T-cell (primary cell): ENCODE measurements around the gene NR5A1. TPM values are rescaled to one million over a fixed set of nuclear protein-coding genes. Genes with fewer than 3 reads are reported as not detected.

Source experiments
- ATAC-seq, 4 experiments: fragments of 200-7000 bp in 3 of 4; fragments of 150-1000 bp in 1 of 4; cut with Tn5 transposase; replicated peaks in 1 of 4; 1 replicate in 3 of 4; 2 replicates in 1 of 4; pipeline ENCODE4 v1.10.0; 2021; ENCODE audit warnings: moderate library complexity in 3 of 4, mild to moderate bottlenecking in 2 of 4, moderate number of reproducible peaks in 1 of 4
- CTCF ChIA-PET, 2 donors: fragments of 300-600 bp; sonication (Branson Sonifier 250); formaldehyde crosslinking; loops; one replicate each; lab custom pipeline; 2022; ENCODE audit warnings: antibody characterized with exemption in 2 of 2; lab: Charles Lee
- POLR2A ChIA-PET, 2 donors: fragments of 300-600 bp; sonication (Branson Sonifier 250); formaldehyde crosslinking; loops; one replicate each; lab custom pipeline; 2022; ENCODE audit warnings: antibody characterized with exemption in 2 of 2; lab: Charles Lee
- DNase-seq, 35 experiments: peaks; one replicate each; pipeline versions ENCODE4 v3.0.0 to v3.0.0-alpha.2; 2013 to 2023
- H3K27ac ChIP-seq: one replicate; pipeline ENCODE4 v1.5.1; 2013; ENCODE audit warnings: low read length
- H3K27me3 ChIP-seq, 2 experiments: replicated peaks in 1 of 2; 1 replicate in 1 of 2; 2 replicates in 1 of 2; pipeline versions ENCODE4 v1.6.1 to v1.7.0; 2013; ENCODE audit warnings: low read length in 1 of 2, mixed read lengths in 1 of 2; ENCODE audit not compliant: control insufficient read depth in 2 of 2, insufficient read depth in 2 of 2; ENCODE audit errors: extremely low read depth in 1 of 2
- H3K36me3 ChIP-seq, 2 donors: 1 replicate in 1 of 2; 2 replicates in 1 of 2; pipeline versions ENCODE4 v1.6.1 to v1.7.0; 2013; ENCODE audit warnings: low read length in 1 of 2; ENCODE audit not compliant: control insufficient read depth in 2 of 2, insufficient read depth in 1 of 2; ENCODE audit errors: extremely low read depth in 1 of 2
- H3K4me1 ChIP-seq, 2 experiments: 1 replicate in 1 of 2; 2 replicates in 1 of 2; pipeline versions ENCODE4 v1.6.1 to v1.7.0; 2013; ENCODE audit warnings: low read length in 2 of 2, mixed read lengths in 1 of 2; ENCODE audit not compliant: insufficient read depth in 2 of 2, control insufficient read depth in 1 of 2; ENCODE audit errors: extremely low read depth in 1 of 2
- H3K4me3 ChIP-seq, 2 donors: 1 replicate in 1 of 2; 2 replicates in 1 of 2; pipeline versions ENCODE4 v1.5.1 to v1.7.0; 2013; ENCODE audit warnings: mild to moderate bottlenecking in 2 of 2, low read length in 1 of 2, moderate library complexity in 1 of 2; ENCODE audit not compliant: control insufficient read depth in 1 of 2; ENCODE audit errors: extremely low read depth in 1 of 2
- H3K9me3 ChIP-seq: 2 replicates; pipeline ENCODE4 v1.7.0; 2013
- H3K27ac Mint-ChIP-seq, 2 donors: one replicate each; pipeline ENCODE4 v1.8.0; 2020 to 2021; ENCODE audit warnings: mild to moderate bottlenecking in 2 of 2, mixed read lengths in 2 of 2
- H3K27me3 Mint-ChIP-seq, 2 donors: one replicate each; pipeline ENCODE4 v1.8.0; 2021 to 2022; ENCODE audit warnings: mixed read lengths in 2 of 2
- H3K36me3 Mint-ChIP-seq: one replicate; pipeline ENCODE4 v1.8.0; 2021; ENCODE audit warnings: mixed read lengths
- H3K4me1 Mint-ChIP-seq, 3 donors: one replicate each; pipeline ENCODE4 v1.8.0; 2020 to 2022; ENCODE audit warnings: mixed read lengths in 3 of 3, mild to moderate bottlenecking in 1 of 3
- H3K4me3 Mint-ChIP-seq, 3 donors: one replicate each; pipeline ENCODE4 v1.8.0; 2020 to 2022; ENCODE audit warnings: mild to moderate bottlenecking in 3 of 3, mixed read lengths in 3 of 3, moderate library complexity in 3 of 3
- H3K9me3 Mint-ChIP-seq, 3 donors: one replicate each; pipeline ENCODE4 v1.8.0; 2020 to 2022; ENCODE audit warnings: mixed read lengths in 3 of 3
- WGBS: methylation state at CpG from one replicate; pipeline ENCODE4 v1.1.5; 2013; ENCODE audit warnings: missing lambda C conversion rate; ENCODE audit not compliant: insufficient coverage; 5-methylcytosine and 5-hydroxymethylcytosine counted together
- total RNA-seq, 35 experiments: library from RNA in 6 of 35; stranded (reverse) in 6 of 35; fragments of 120-200 nt in 1 of 35; gene quantifications; one replicate each; pipeline versions ENCODE4 v1.2.1 to v1.2.4 and lab custom pipeline; 2013 to 2026

The NR5A1 gene
- total RNA-seq, 5 donors from 2014 or later (not counting 1 experiment from before 2014, with no cell fraction given) = 0.19 to 0.30 (median 0.29) TPM; not detected in 2

DNA sequence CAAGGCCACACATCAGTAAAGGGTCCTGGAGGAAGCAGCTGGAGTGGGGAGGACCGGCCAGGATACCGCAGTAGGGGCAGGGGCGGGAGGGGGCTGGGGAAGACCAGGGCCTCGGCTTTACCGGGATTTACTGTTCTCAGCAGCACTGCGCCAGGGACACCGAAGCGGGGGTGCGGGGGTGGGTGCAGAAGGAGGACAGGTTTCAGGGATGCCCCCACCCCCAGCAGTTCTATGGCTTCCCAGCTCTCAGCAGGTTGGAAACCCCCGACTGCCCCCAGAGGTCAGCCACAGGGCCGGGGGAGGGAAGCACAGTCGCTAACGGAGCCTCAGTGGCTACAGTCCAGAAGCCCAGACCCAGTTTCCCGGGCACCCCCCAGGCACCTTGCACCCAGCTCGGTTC, 21.3 kb downstream of the NR5A1 start:
- no peaks in the 10 kb centered on the region for H3K36me3 ChIP-seq
- POLR2A ChIA-PET = interaction anchor here in 1 of 2 donors (0.6 kb wide), 1 partner anchor 60 kb away, joined by 3 read pairs; no protein-coding TSS in a partner anchor
- peaks cover 0 to 25% of the 10 kb centered on the region in 2 experiments for H3K27me3 ChIP-seq
- no peak overlapping the region for H3K4me3 Mint-ChIP-seq
- no peak for DNase-seq
- H3K27ac Mint-ChIP-seq = no peak overlapping the region
- no peaks in the 10 kb centered on the region for H3K4me1 ChIP-seq
- no peak for ATAC-seq
- CTCF ChIA-PET = no interaction called here
- H3K9me3 ChIP-seq = no peaks in the 10 kb centered on the region
- H3K4me3 ChIP-seq = no peak overlapping the region
- H3K9me3 Mint-ChIP-seq = no peaks in the 10 kb centered on the region
- WGBS = 76% methylated on average over 8 of the region's 15 CpGs
- H3K27ac ChIP-seq = no peak overlapping the region
- no peaks in the 10 kb centered on the region for H3K36me3 Mint-ChIP-seq
- H3K4me1 Mint-ChIP-seq = no peaks in the 10 kb centered on the region
- H3K27me3 Mint-ChIP-seq = peaks cover 3 to 5% of the 10 kb centered on the region in 2 donors

DNA sequence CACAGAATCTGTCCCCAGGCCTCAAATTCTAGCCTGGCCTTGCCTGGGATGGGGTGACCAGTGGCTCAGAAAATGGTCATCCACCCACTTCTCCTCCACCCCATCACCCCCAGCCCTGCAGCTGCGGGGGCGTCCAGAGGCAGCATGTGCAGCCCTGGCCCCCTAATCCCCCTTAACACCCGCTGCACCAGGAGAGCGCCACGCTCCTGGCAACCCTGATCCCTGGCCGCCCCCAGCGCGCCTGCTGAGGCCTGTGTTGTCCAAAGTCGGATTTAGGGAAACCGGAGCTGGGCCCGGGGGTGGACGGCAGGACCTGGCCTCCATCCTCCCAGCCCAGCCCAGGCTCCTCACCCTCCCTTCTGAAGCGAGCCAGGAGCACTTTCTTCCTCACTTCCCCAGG, 22.0 kb downstream of the NR5A1 start:
- CTCF ChIA-PET = no interaction called here
- no peak for ATAC-seq
- no peak overlapping the region for H3K27ac Mint-ChIP-seq
- Histone ChIP-seq H3K27ac (no peak overlapping the region), H3K9me3 (no peaks in the 10 kb centered on the region), H3K27me3 (peaks cover 0 to 29% of the 10 kb centered on the region in 2 experiments), H3K4me3 (no peak overlapping the region), H3K36me3 (no peaks in the 10 kb centered on the region), H3K4me1 (no peaks in the 10 kb centered on the region)
- H3K27me3 Mint-ChIP-seq = peaks cover 6% of the 10 kb centered on the region in 2 donors
- H3K4me3 Mint-ChIP-seq = no peak overlapping the region
- 94% methylated on average over 10 of the region's 13 CpGs for WGBS
- no peaks in the 10 kb centered on the region for H3K9me3 Mint-ChIP-seq
- no peaks in the 10 kb centered on the region for H3K4me1 Mint-ChIP-seq
- DNase-seq = no peak
- POLR2A ChIA-PET = interaction anchor here in 1 of 2 donors (0.6 kb wide), 1 partner anchor 60 kb away, joined by 3 read pairs; no protein-coding TSS in a partner anchor
- no peaks in the 10 kb centered on the region for H3K36me3 Mint-ChIP-seq

DNA sequence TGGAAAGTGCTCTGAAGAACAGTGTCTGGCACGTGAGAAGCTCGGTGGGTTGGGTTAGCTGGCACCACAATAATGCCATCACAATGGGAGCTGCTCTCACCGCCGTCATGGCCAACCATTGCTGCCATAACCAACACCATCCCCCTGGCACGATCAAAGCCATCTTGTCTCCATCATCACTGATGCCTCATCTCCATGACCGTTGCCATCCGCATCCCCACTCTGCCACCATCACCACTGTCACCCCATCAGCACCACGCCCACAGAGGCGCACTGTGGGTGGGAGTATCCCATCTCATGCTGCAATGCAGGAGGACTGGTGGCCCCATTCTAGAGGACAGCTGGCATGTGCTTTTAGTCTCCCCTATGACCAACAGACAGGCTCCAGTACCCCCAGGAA, 23.7 kb downstream of the NR5A1 start:
- Histone ChIP-seq H3K9me3 (no peaks in the 10 kb centered on the region), H3K4me1 (no peaks in the 10 kb centered on the region), H3K27ac (no peak overlapping the region), H3K36me3 (no peaks in the 10 kb centered on the region), H3K4me3 (no peak overlapping the region), H3K27me3 (peaks cover 0 to 35% of the 10 kb centered on the region in 2 experiments)
- Mint-ChIP-seq H3K9me3 (no peaks in the 10 kb centered on the region), H3K27ac (no peak overlapping the region), H3K4me3 (no peak overlapping the region), H3K4me1 (no peaks in the 10 kb centered on the region), H3K36me3 (no peaks in the 10 kb centered on the region), H3K27me3 (peaks cover 13 to 19% of the 10 kb centered on the region in 2 donors)
- no peak for ATAC-seq
- ChIA-PET CTCF (no interaction called here), POLR2A (no interaction called here)
- no peak for DNase-seq
- 93% methylated on average over 5 of the region's 9 CpGs for WGBS

DNA sequence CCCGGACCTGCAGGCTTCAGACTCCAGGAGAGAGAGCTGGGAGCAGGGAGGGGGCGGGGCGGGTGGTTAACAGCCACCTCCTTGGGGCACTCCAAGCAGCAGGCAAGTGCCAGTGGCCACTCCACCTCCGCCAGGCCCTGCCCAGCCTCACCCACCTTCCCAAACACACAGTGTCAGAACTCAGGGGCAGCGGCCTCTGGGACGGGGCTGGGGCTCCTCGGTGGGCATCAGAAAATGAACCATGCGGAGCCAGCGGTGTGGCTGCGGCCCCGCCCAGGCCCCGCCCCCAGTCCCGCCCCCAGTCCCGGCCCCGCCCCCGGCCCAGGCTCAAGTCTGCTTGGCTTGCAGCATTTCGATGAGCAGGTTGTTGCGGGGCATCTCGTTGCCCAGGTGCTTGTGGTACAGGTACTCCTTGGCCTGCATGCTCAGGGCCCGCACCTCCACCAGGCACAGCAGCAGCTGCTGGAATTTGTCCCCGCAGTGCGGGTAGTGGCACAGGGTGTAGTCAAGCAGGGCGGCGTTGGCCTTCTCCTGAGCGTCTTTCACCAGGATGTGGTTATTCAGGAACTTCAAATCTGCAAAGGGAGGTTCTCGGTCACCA, 24.7 kb downstream of the NR5A1 start:
- Mint-ChIP-seq H3K27ac (no peak overlapping the region), H3K27me3 (peaks cover 12 to 24% of the 10 kb centered on the region in 2 donors), H3K4me1 (no peaks in the 10 kb centered on the region), H3K9me3 (no peaks in the 10 kb centered on the region), H3K36me3 (no peaks in the 10 kb centered on the region), H3K4me3 (no peak overlapping the region)
- no peaks in the 10 kb centered on the region for H3K36me3 ChIP-seq
- ChIA-PET POLR2A (no interaction called here), CTCF (no interaction called here)
- 59% methylated on average over 19 of the region's 26 CpGs for WGBS
- peaks cover 0 to under 1% of the 10 kb centered on the region in 2 experiments for H3K4me1 ChIP-seq
- no peak overlapping the region for H3K4me3 ChIP-seq
- DNase-seq = no peak
- no peak overlapping the region for H3K27ac ChIP-seq
- no peak for ATAC-seq
- H3K9me3 ChIP-seq = no peaks in the 10 kb centered on the region
- peaks cover 0 to 41% of the 10 kb centered on the region in 2 experiments for H3K27me3 ChIP-seq

DNA sequence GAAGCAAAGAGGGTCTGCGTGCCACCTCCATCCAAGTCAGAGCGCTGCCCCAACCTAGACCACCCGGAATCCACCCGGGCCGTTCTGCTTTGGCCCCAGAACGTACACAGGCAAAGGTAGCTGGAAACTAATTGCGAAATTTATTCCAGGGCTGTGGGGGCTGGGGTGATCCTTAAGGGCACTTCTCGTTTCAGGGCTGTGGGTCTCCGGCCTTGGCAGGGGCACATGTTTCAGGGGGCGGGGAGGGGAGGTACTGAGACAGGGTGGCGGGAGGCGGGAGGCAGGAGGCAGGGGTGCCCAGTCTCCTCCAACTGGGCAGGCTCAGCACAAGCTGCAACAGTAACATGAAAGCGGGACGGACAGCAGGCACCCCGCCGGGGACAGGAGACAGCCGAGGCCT, 26.1 kb downstream of the NR5A1 start:
- POLR2A ChIA-PET = no interaction called here

DNA sequence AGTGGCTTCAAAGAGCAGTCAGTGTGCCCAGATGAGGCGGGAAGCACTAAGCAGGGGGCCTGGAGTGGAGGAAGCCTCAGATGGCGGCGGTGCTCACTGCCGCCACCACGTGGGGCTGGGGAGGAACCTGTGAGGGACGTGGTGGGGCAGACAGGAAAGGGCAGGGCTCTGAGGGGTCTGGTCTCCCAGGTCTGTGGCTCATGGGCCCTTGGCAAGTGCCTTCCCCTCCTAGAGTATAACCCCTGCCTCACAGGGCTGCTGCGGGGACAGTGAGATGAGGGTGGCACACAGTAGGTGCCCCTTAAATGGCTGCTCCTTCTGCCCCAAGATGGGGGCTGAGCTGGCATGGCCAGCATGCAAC, 26.6 kb downstream of the NR5A1 start:
- POLR2A ChIA-PET = no interaction called here
- Mint-ChIP-seq H3K4me1 (no peaks in the 10 kb centered on the region), H3K27ac (no peak overlapping the region), H3K9me3 (no peaks in the 10 kb centered on the region), H3K27me3 (peaks cover 12 to 34% of the 10 kb centered on the region in 2 donors), H3K4me3 (no peak overlapping the region), H3K36me3 (no peaks in the 10 kb centered on the region)
- H3K4me3 ChIP-seq = no peak overlapping the region
- no peaks in the 10 kb centered on the region for H3K36me3 ChIP-seq
- peaks cover 0 to 5% of the 10 kb centered on the region in 2 experiments for H3K4me1 ChIP-seq
- WGBS = 40% methylated on average over 5 of the region's 7 CpGs
- CTCF ChIA-PET = no interaction called here
- ATAC-seq (no peak), DNase-seq (no peak)
- H3K27ac ChIP-seq = no peak overlapping the region
- H3K27me3 ChIP-seq = peaks cover 0 to 49% of the 10 kb centered on the region in 2 experiments
- H3K9me3 ChIP-seq = no peaks in the 10 kb centered on the region

More for the DNA sequence above, 26.1 kb downstream of the NR5A1 start:
- no peak for ATAC-seq
- H3K36me3 Mint-ChIP-seq = no peaks in the 10 kb centered on the region
- Histone ChIP-seq H3K27ac (no peak overlapping the region), H3K4me3 (no peak overlapping the region), H3K4me1 (peaks cover 0 to 5% of the 10 kb centered on the region in 2 experiments), H3K27me3 (peaks cover 0 to 47% of the 10 kb centered on the region in 2 experiments), H3K9me3 (no peaks in the 10 kb centered on the region), H3K36me3 (no peaks in the 10 kb centered on the region)
- no peak for DNase-seq
- 87% methylated on average over 8 of the region's 17 CpGs for WGBS
- H3K9me3 Mint-ChIP-seq = no peaks in the 10 kb centered on the region
- CTCF ChIA-PET = no interaction called here
- no peak overlapping the region for H3K4me3 Mint-ChIP-seq
- no peak overlapping the region for H3K27ac Mint-ChIP-seq
- H3K27me3 Mint-ChIP-seq = peaks cover 12 to 33% of the 10 kb centered on the region in 2 donors
- no peaks in the 10 kb centered on the region for H3K4me1 Mint-ChIP-seq
